Measurements from ENCODE around the gene NDUFA6. TPM values are rescaled to one million over a fixed set of nuclear protein-coding genes. Genes with fewer than 3 reads are reported as not detected.
"Not testable (repeated sequence)": the region's sequence is repeated elsewhere in the genome, so short reads cannot be mapped to it uniquely, and the experiment has no call there.

The NDUFA6 gene
- total and polyA plus RNA-seq, 4 donors, result 37.9 to 118 (median 70.1) TPM

DNA sequence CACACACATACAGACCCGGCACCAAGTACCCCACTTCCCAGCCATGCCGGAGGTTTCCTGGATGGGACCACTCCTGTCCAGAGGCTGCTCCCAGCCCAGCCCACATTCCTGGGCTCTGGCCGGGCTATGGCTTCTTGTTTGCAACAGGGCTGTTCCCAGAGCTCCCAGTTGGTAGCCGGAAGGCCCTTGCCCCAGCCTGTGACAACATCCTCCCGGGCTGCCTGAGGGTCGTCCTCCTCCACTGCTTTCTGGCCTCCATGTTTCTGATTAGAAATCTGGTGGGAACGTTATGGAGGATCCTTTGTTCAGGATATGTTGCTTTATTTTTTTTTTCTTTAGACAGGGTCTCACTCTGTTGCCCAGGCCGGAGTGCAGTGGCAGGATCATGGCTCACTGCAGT is 41.0 kb upstream of the NDUFA6 start:
- H3K4me3 ChIP-seq, result no peak overlapping the region
- ATAC-seq (ENCODE audit: insufficient read depth, low FRiP score) (no peak), DNase-seq (no peak)
- no peak overlapping the region for H3K9ac ChIP-seq (ENCODE audit: insufficient read depth in 1 of 2, low read length in 2 of 2)
- 60 to 82% methylated on average over 8 of the region's 8 CpGs for WGBS, 2 donors
- peaks cover 0 to 6% (median 0%) of the 10 kb centered on the region in 5 donors for H3K4me1 ChIP-seq (ENCODE audit: control insufficient read depth in 5 of 5, insufficient read depth in 5 of 5, low read length in 5 of 5)
- TF ChIP-seq, protein P1, sequence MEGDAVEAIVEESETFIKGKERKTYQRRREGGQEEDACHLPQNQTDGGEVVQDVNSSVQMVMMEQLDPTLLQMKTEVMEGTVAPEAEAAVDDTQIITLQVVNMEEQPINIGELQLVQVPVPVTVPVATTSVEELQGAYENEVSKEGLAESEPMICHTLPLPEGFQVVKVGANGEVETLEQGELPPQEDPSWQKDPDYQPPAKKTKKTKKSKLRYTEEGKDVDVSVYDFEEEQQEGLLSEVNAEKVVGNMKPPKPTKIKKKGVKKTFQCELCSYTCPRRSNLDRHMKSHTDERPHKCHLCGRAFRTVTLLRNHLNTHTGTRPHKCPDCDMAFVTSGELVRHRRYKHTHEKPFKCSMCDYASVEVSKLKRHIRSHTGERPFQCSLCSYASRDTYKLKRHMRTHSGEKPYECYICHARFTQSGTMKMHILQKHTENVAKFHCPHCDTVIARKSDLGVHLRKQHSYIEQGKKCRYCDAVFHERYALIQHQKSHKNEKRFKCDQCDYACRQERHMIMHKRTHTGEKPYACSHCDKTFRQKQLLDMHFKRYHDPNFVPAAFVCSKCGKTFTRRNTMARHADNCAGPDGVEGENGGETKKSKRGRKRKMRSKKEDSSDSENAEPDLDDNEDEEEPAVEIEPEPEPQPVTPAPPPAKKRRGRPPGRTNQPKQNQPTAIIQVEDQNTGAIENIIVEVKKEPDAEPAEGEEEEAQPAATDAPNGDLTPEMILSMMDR (IDR thresholded peaks at IDR 0.05; ENCODE audit: control extremely low read depth, extremely low read depth), result no peak
- H3K36me3 ChIP-seq (ENCODE audit: control insufficient read depth in 4 of 4, insufficient read depth in 4 of 4, low read length in 4 of 4), result peaks cover 0 to 2% (median 0%) of the 10 kb centered on the region in 4 donors
- no peak overlapping the region for H3K27ac ChIP-seq (ENCODE audit: low read depth in 1 of 2, low read length in 1 of 2)
- peaks cover 0 to 2% (median 0%) of the 10 kb centered on the region in 4 donors for H3K9me3 ChIP-seq (ENCODE audit: control insufficient read depth in 4 of 4, insufficient read depth in 3 of 4, low read length in 3 of 4)
- no peaks in the 10 kb centered on the region for H3K27me3 ChIP-seq (ENCODE audit: control insufficient read depth in 3 of 3, insufficient read depth in 3 of 3, low read length in 2 of 3)

DNA sequence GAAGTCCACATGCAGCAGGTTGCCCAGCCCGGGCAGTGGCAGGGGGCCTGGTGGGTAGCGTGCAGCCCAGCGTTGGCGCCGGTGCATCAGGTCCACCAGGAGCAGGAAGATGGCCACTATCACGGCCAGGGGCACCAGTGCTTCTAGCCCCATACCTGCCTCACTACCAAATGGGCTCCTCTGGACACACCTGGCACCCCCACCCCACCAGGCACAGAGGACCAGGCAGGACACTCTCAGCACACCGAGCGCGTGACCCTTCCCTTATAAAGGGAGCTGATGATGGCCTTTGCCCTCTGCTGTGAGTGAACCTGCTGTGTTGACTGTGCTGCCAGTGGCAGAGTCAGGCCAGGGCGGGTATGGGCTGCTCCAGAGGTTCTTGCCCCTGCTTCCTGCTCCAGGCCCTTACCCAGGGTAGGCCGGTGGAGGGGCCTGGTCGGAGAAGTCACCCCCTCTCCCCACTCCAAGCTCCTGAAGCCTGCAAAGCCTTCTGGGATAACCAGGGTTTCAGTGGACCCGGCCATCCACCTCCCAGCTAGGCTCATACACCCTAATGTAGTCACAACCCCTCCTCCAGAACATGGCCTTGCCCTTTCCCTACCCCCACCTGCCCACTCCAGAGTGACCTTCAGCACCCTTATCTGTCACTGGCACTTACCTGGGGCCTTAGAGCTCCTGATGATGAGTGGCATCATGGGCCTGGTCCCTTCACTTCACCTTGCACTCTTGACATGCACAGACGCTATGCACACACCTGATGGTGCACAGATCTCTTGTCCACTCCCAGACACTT is 40.3 kb upstream of the NDUFA6 start, which contains the start of gene CYP2D6:
CYP2D6 (minus strand) TSS at position 172 of the 793 bp plus-strand sequence; CDS start at position 153, 19 bp downstream.
- WGBS, 2 donors, result 77 to 89% methylated on average over 13 to 14 of the region's 14 CpGs

DNA sequence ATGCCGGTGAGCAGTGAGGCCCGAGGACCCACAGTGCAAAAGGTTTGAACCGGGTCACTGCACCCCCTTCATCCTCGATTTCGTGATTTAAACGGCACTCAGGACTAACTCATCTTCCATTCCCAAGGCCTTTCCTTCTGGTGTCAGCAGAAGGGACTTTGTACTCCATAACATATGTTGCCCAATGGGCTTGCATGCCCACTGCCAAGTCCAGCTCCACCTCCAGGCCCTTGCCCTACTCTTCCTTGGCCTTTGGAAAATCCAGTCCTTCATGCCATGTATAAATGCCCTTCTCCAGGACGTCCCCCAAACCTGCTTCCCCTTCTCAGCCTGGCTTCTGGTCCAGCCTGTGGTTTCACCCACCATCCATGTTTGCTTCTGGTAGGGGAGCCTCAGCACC is 39.6 kb upstream of the NDUFA6 start:
- not testable (repeated sequence) for DNase-seq; H3K36me3 ChIP-seq (ENCODE audit: control insufficient read depth in 4 of 4, insufficient read depth in 4 of 4, low read length in 4 of 4); H3K9me3 ChIP-seq (ENCODE audit: control insufficient read depth in 4 of 4, insufficient read depth in 3 of 4, low read length in 3 of 4); H3K4me3 ChIP-seq; H3K27me3 ChIP-seq (ENCODE audit: control insufficient read depth in 3 of 3, insufficient read depth in 3 of 3, low read length in 2 of 3); ATAC-seq (ENCODE audit: insufficient read depth, low FRiP score); H3K27ac ChIP-seq (ENCODE audit: low read depth in 1 of 2, low read length in 1 of 2); H3K9ac ChIP-seq (ENCODE audit: insufficient read depth in 1 of 2, low read length in 2 of 2); H3K4me1 ChIP-seq (ENCODE audit: control insufficient read depth in 5 of 5, insufficient read depth in 5 of 5, low read length in 5 of 5)
- WGBS, 2 donors, result 13 to 32% methylated on average over 1 of the region's 7 CpGs

More for the DNA sequence above, 40.3 kb upstream of the NDUFA6 start, which contains the start of gene CYP2D6:
- ATAC-seq (ENCODE audit: insufficient read depth, low FRiP score); H3K4me1 ChIP-seq (ENCODE audit: control insufficient read depth in 5 of 5, insufficient read depth in 5 of 5, low read length in 5 of 5); H3K36me3 ChIP-seq (ENCODE audit: control insufficient read depth in 4 of 4, insufficient read depth in 4 of 4, low read length in 4 of 4); H3K4me3 ChIP-seq; H3K27me3 ChIP-seq (ENCODE audit: control insufficient read depth in 3 of 3, insufficient read depth in 3 of 3, low read length in 2 of 3); H3K9me3 ChIP-seq (ENCODE audit: control insufficient read depth in 4 of 4, insufficient read depth in 3 of 4, low read length in 3 of 4); H3K27ac ChIP-seq (ENCODE audit: low read depth in 1 of 2, low read length in 1 of 2); DNase-seq; H3K9ac ChIP-seq (ENCODE audit: insufficient read depth in 1 of 2, low read length in 2 of 2): not testable (repeated sequence)

DNA sequence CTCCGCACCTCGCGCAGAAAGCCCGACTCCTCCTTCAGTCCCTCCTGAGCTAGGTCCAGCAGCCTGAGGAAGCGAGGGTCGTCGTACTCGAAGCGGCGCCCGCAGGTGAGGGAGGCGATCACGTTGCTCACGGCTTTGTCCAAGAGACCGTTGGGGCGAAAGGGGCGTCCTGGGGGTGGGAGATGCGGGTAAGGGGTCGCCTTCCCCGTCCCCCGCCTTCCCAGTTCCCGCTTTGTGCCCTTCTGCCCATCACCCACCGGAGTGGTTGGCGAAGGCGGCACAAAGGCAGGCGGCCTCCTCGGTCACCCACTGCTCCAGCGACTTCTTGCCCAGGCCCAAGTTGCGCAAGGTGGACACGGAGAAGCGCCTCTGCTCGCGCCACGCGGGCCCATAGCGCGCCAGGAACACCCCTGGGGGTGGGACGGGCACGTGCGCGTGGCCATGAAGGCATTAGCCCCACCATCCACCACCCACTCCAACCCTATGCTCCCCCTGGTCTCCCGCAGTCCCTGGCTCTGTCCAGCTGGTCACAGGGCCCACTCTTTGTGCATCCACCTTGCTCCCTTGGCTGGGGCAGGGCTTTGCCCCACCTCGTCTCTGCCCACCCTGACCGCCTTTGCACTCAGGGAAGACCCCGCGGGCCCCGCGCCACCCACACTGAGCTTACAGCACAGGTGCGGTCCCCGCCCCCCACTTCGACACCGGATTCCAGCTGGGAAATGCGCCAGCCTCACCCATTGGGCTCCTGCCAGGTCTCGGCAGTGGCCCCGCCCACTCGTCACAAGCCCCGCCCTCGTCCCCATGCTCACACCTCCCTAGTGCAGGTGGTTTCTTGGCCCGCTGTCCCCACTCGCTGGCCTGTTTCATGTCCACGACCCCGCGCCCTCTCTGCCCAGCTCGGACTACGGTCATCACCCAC is 38.5 kb upstream of the NDUFA6 start:
- not testable (repeated sequence) for H3K9me3 ChIP-seq (ENCODE audit: control insufficient read depth in 4 of 4, insufficient read depth in 3 of 4, low read length in 3 of 4); ATAC-seq (ENCODE audit: insufficient read depth, low FRiP score); H3K36me3 ChIP-seq (ENCODE audit: control insufficient read depth in 4 of 4, insufficient read depth in 4 of 4, low read length in 4 of 4); H3K4me3 ChIP-seq; H3K27ac ChIP-seq (ENCODE audit: low read depth in 1 of 2, low read length in 1 of 2); DNase-seq; H3K4me1 ChIP-seq (ENCODE audit: control insufficient read depth in 5 of 5, insufficient read depth in 5 of 5, low read length in 5 of 5); H3K27me3 ChIP-seq (ENCODE audit: control insufficient read depth in 3 of 3, insufficient read depth in 3 of 3, low read length in 2 of 3); H3K9ac ChIP-seq (ENCODE audit: insufficient read depth in 1 of 2, low read length in 2 of 2)
- WGBS, 2 donors, result 72 to 73% methylated on average over 64 to 65 of the region's 65 CpGs

DNA sequence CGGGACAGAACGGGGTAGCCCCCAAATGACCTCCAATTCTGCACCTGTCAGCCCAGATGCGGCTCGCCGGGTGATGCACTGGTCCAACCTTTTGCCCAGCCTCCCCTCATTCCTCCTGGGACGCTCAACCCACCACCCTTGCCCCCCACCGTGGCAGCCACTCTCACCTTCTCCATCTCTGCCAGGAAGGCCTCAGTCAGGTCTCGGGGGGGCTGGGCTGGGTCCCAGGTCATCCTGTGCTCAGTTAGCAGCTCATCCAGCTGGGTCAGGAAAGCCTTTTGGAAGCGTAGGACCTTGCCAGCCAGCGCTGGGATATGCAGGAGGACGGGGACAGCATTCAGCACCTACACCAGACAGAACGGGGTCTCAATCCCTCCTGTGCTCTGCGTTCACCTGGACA is 37.4 kb upstream of the NDUFA6 start:
- not testable (repeated sequence) for H3K27me3 ChIP-seq (ENCODE audit: control insufficient read depth in 3 of 3, insufficient read depth in 3 of 3, low read length in 2 of 3); H3K27ac ChIP-seq (ENCODE audit: low read depth in 1 of 2, low read length in 1 of 2); ATAC-seq (ENCODE audit: insufficient read depth, low FRiP score); H3K4me1 ChIP-seq (ENCODE audit: control insufficient read depth in 5 of 5, insufficient read depth in 5 of 5, low read length in 5 of 5); DNase-seq; H3K9ac ChIP-seq (ENCODE audit: insufficient read depth in 1 of 2, low read length in 2 of 2); H3K4me3 ChIP-seq; H3K36me3 ChIP-seq (ENCODE audit: control insufficient read depth in 4 of 4, insufficient read depth in 4 of 4, low read length in 4 of 4); H3K9me3 ChIP-seq (ENCODE audit: control insufficient read depth in 4 of 4, insufficient read depth in 3 of 4, low read length in 3 of 4)
- WGBS, 2 donors, result 89 to 94% methylated on average over 13 of the region's 13 CpGs
